Uterus (tissue), 4 donors: ENCODE measurements around the gene COL15A1. TPM values are rescaled to one million over a fixed set of nuclear protein-coding genes. Genes with fewer than 3 reads are reported as not detected.
A peak's percentile ranks its signal among the peaks of the same experiment; 100 is the strongest.

ENCODE experiments used
- DNase-seq, 2 donors: peaks; one replicate each; pipeline ENCODE4 v3.0.0-alpha.2; 2019 to 2020
- H3K27ac ChIP-seq, 2 donors: fragments of 200-600 bp; sonication (generic); 1 replicate in 1 of 2; 2 replicates in 1 of 2; pipeline ENCODE4 v1.5.1; 2016 to 2018
- H3K27me3 ChIP-seq, 2 donors: fragments of 200-600 bp; sonication (generic); one replicate each; pipeline ENCODE4 v1.5.1; 2018 to 2019; ENCODE audit warnings: control low read depth in 1 of 2
- H3K36me3 ChIP-seq, 2 donors: fragments of 200-600 bp; sonication (generic); one replicate each; pipeline ENCODE4 v1.5.1; 2019; ENCODE audit warnings: control low read depth in 1 of 2
- H3K4me1 ChIP-seq, 2 donors: fragments of 200-600 bp; sonication (generic); one replicate each; pipeline ENCODE4 v1.5.1; 2018 to 2019; ENCODE audit warnings: control low read depth in 1 of 2
- H3K4me3 ChIP-seq, 2 donors: fragments of 200-600 bp; sonication (generic); 1 replicate in 1 of 2; 2 replicates in 1 of 2; pipeline ENCODE4 v1.5.1; 2018 to 2019; ENCODE audit warnings: mild to moderate bottlenecking in 1 of 2
- H3K9me3 ChIP-seq, 2 donors: fragments of 200-600 bp; sonication (generic); one replicate each; pipeline ENCODE4 v1.5.1; 2019; ENCODE audit warnings: control low read depth in 1 of 2
- POLR2A ChIP-seq, 2 donors: fragments of 450-650 bp; IDR thresholded peaks; one replicate each; pipeline ENCODE4 v1.6.1; 2016; ENCODE audit warnings: antibody characterized with exemption in 2 of 2, mild to moderate bottlenecking in 1 of 2, moderate library complexity in 1 of 2
- intact Hi-C: fragments of 100-400 bp; cut with DNase I; formaldehyde crosslinking; loops from one replicate; pipeline ENCODE4 v1.15.1; 2023; ENCODE audit warnings: low total_unique reads
- total RNA-seq, 4 donors: library from RNA; depleted of rRNA in 3 of 4; stranded (reverse); fragments of >200 nt in 3 of 4; gene quantifications; one replicate each; pipeline versions ENCODE4 v1.1.0 to v1.2.4, GENCODE V29; 2014 to 2023
- TF ChIP-seq, protein P1 (sequence below), 4 experiments: fragments of 200-600 bp in 2 of 4; fragments of 450-650 bp in 2 of 4; sonication (generic) in 2 of 4; IDR thresholded peaks; one replicate each; pipeline ENCODE4 v1.5.1; 2016 to 2019; ENCODE audit warnings: antibody characterized with exemption in 4 of 4, mild to moderate bottlenecking in 2 of 4, moderate library complexity in 1 of 4
- donor health status: DM: yes; HTN: yes; CAD: no.

The COL15A1 gene
- total RNA-seq, 4 donors from 2014 or later: 20.3 to 160 (median 50.4) TPM

GRCh38 chr9:99103901-99104458 lies 160.3 kb downstream of the COL15A1 start:
- TF ChIP-seq POLR2A (IDR thresholded peaks at IDR 0.05): no peak
- TF ChIP-seq, protein P1, sequence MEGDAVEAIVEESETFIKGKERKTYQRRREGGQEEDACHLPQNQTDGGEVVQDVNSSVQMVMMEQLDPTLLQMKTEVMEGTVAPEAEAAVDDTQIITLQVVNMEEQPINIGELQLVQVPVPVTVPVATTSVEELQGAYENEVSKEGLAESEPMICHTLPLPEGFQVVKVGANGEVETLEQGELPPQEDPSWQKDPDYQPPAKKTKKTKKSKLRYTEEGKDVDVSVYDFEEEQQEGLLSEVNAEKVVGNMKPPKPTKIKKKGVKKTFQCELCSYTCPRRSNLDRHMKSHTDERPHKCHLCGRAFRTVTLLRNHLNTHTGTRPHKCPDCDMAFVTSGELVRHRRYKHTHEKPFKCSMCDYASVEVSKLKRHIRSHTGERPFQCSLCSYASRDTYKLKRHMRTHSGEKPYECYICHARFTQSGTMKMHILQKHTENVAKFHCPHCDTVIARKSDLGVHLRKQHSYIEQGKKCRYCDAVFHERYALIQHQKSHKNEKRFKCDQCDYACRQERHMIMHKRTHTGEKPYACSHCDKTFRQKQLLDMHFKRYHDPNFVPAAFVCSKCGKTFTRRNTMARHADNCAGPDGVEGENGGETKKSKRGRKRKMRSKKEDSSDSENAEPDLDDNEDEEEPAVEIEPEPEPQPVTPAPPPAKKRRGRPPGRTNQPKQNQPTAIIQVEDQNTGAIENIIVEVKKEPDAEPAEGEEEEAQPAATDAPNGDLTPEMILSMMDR (IDR thresholded peaks at IDR 0.05): no peak
- Histone ChIP-seq H3K27me3 (no peaks in the 10 kb centered on the region), H3K27ac (peak overlapping the region; percentile 94), H3K36me3 (no peaks in the 10 kb centered on the region), H3K4me3 (peak overlapping the region; percentile 67 to 78), H3K9me3 (no peaks in the 10 kb centered on the region), H3K4me1 (no peaks in the 10 kb centered on the region)
- intact Hi-C loops: no loop called here
- peak; percentile 45 to 55 for DNase-seq

GRCh38 chr9:99104459-99105151 lies 160.9 kb downstream of the COL15A1 start, which contains the start of gene TGFBR1:
TGFBR1 (plus strand) TSS chr9:99105113; CDS start chr9:99105206, 93 bp downstream.
- intact Hi-C loops: no loop called here
- H3K27me3 ChIP-seq: no peaks in the 10 kb centered on the region
- no peaks in the 10 kb centered on the region for H3K4me1 ChIP-seq

DNA sequence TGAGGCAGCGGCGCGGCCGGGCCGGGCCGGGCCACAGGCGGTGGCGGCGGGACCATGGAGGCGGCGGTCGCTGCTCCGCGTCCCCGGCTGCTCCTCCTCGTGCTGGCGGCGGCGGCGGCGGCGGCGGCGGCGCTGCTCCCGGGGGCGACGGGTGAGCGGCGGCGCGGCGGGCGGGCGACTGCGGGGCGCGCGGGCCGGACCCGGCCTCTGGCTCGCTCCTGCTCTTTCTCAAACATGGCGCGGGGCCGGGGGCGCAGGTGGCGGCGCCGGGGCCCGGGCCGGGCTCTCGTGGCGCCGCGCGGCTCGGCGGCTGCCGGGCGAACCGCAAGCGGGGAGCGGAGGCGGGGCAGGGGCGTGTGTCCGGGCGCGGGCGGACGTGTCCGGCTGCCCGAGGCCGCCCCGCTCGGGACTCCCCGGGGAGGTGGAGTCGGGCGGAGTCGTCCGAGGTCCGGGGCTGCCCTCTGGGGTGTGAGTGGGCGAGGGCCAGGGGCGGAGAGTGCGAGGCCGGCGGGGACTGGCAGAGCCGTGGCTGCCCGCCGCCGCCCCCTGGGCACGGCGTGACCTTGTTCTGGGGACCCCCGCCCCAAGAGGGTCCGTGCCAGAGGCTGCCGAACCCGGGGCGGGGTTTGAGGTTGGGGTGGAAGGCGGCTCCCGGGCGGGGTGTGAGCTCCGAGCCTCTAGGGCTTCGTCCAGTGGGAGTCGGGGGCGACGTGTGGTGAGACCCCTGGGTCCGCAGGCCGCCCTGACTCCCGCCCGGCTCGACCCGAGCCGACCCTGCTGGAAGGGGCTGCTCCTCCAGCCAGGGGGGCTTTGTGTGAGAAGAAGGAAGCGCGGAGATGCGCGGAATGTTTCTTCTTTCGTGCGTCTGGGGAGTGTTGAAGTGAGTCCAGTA lies 161.7 kb downstream of the COL15A1 start:
- Histone ChIP-seq H3K4me1 (no peaks in the 10 kb centered on the region), H3K9me3 (no peaks in the 10 kb centered on the region), H3K27me3 (no peaks in the 10 kb centered on the region), H3K4me3 (peak overlapping the region; percentile 61 to 78), H3K36me3 (no peaks in the 10 kb centered on the region), H3K27ac (peak overlapping the region; percentile 94)
- DNase-seq: peak; percentile 65 to 67
- TF ChIP-seq, protein P1 (IDR thresholded peaks at IDR 0.05): peak in 2 of 4 experiments; percentile 14 to 15
- no peak for TF ChIP-seq POLR2A (IDR thresholded peaks at IDR 0.05)
- intact Hi-C loops: no loop called here

More at GRCh38 chr9:99104459-99105151, 160.9 kb downstream of the COL15A1 start, which contains the start of gene TGFBR1:
- peak within 1 kb of the TSS; percentile 67 to 78 for H3K4me3 ChIP-seq
- H3K9me3 ChIP-seq: no peaks in the 10 kb centered on the region
- TF ChIP-seq POLR2A (IDR thresholded peaks at IDR 0.05): peak; percentile 97
- TF ChIP-seq, protein P1 (IDR thresholded peaks at IDR 0.05): no peak
- peak; percentile 90 to 95 for DNase-seq
- no peaks in the 10 kb centered on the region for H3K36me3 ChIP-seq
- H3K27ac ChIP-seq: peak within 1 kb of the TSS; percentile 94

DNA sequence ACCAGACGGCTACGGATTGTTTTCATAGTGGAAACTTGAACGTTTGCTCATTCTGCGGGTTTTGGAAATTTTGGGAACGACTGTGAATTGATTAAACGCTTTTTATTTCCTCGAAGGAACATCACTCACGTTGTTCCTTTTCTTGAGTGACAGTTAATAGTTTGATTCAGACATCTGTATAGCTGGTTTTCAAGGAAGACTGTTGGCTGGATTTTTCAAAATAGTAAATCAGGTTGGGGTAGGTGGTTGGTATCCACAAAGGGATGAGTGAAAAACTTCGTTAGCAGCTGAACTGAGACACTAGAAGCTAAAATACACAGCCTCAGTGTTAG lies 162.3 kb downstream of the COL15A1 start:
- H3K9me3 ChIP-seq: no peaks in the 10 kb centered on the region
- intact Hi-C loops: no loop called here
- H3K4me3 ChIP-seq: peak overlapping the region; percentile 61 to 78
- H3K27me3 ChIP-seq: no peaks in the 10 kb centered on the region
- H3K27ac ChIP-seq: peak overlapping the region; percentile 94
- no peak for DNase-seq
- no peaks in the 10 kb centered on the region for H3K36me3 ChIP-seq
- TF ChIP-seq, protein P1 (IDR thresholded peaks at IDR 0.05): no peak
- TF ChIP-seq POLR2A (IDR thresholded peaks at IDR 0.05): no peak
- no peaks in the 10 kb centered on the region for H3K4me1 ChIP-seq
